B cell (primary cell): ENCODE results near the gene TGFBI. TPM values are rescaled to one million over a fixed set of nuclear protein-coding genes. Genes with fewer than 3 reads are reported as not detected.

ENCODE experiments used
- ATAC-seq: fragments of 200-7000 bp; cut with Tn5 transposase; one replicate; pipeline ENCODE4 v1.10.0; 2021; ENCODE audit warnings: low read depth, mild to moderate bottlenecking, moderate number of reproducible peaks, moderate library complexity
- CTCF ChIA-PET: fragments of 350-600 bp; sonication (Branson Sonifier 250); formaldehyde crosslinking; loops from one replicate; lab custom pipeline; 2021; ENCODE audit warnings: antibody characterized with exemption, inconsistent platforms; lab: Charles Lee
- POLR2A ChIA-PET: fragments of 350-600 bp; sonication (Branson Sonifier 250); formaldehyde crosslinking; loops from one replicate; lab custom pipeline; 2021; ENCODE audit warnings: antibody characterized with exemption; lab: Charles Lee
- DNase-seq: peaks from one replicate; pipeline ENCODE4 v3.0.0; 2013
- H2AFZ ChIP-seq: 2 replicates; pipeline ENCODE4 v1.6.1; 2012; ENCODE audit warnings: mild to moderate bottlenecking, low read depth, low read length; ENCODE audit not compliant: insufficient read depth, poor library complexity, severe bottlenecking
- H3K27ac ChIP-seq, 2 donors: 1 replicate in 1 of 2; 2 replicates in 1 of 2; pipeline ENCODE4 v1.5.1; 2012 to 2013; ENCODE audit warnings: low read length in 2 of 2, mild to moderate bottlenecking in 2 of 2, moderate library complexity in 1 of 2
- H3K27me3 ChIP-seq, 4 experiments: fragments of 200-600 bp in 1 of 4; sonication (generic) in 1 of 4; replicated peaks in 1 of 4; 1 replicate in 2 of 4; 2 replicates in 2 of 4; pipeline versions ENCODE4 v1.6.1 to v1.7.0; 2013 to 2016; ENCODE audit warnings: low read length in 3 of 4, mild to moderate bottlenecking in 2 of 4, mixed read lengths in 1 of 4, moderate library complexity in 1 of 4; ENCODE audit not compliant: insufficient read depth in 4 of 4, control insufficient read depth in 3 of 4; ENCODE audit errors: control extremely low read depth in 1 of 4
- H3K36me3 ChIP-seq, 2 experiments: replicated peaks in 1 of 2; 1 replicate in 1 of 2; 2 replicates in 1 of 2; pipeline versions ENCODE4 v1.6.1 to v1.7.1; 2013; ENCODE audit warnings: low read length in 1 of 2; ENCODE audit not compliant: insufficient read depth in 2 of 2, control insufficient read depth in 1 of 2; ENCODE audit errors: control extremely low read depth in 1 of 2, extremely low read depth in 1 of 2
- H3K4me1 ChIP-seq, 2 donors: fragments of 200-600 bp in 1 of 2; sonication (generic) in 1 of 2; 1 replicate in 1 of 2; 2 replicates in 1 of 2; pipeline versions ENCODE4 v1.5.1 to v1.6.1; 2013 to 2017; ENCODE audit warnings: low read length in 2 of 2; ENCODE audit not compliant: control insufficient read depth in 2 of 2, insufficient read depth in 2 of 2
- H3K4me2 ChIP-seq: replicated peaks from 2 replicates; pipeline ENCODE3; 2012; ENCODE audit warnings: mild to moderate bottlenecking, low read depth, low read length; ENCODE audit not compliant: poor library complexity, severe bottlenecking
- H3K4me3 ChIP-seq, 5 experiments: fragments of 200-600 bp in 1 of 5; sonication (generic) in 1 of 5; 1 replicate in 3 of 5; 2 replicates in 2 of 5; pipeline versions ENCODE4 v1.5.1 to v1.7.0; 2011 to 2016; ENCODE audit warnings: low read length in 4 of 5, mild to moderate bottlenecking in 4 of 5, low read depth in 2 of 5, control low read depth in 1 of 5, moderate library complexity in 1 of 5; ENCODE audit not compliant: insufficient read depth in 1 of 5; ENCODE audit errors: control extremely low read depth in 1 of 5, extremely low read depth in 1 of 5
- H3K79me2 ChIP-seq: fragments of 200-600 bp; sonication (generic); one replicate; pipeline ENCODE4 v1.6.0; 2016; ENCODE audit warnings: low read length; ENCODE audit not compliant: control insufficient read depth, insufficient read depth
- H3K9ac ChIP-seq: fragments of 200-600 bp; sonication (generic); 2 replicates; pipeline ENCODE4 v1.6.1; 2017; ENCODE audit warnings: mild to moderate bottlenecking, low read length, moderate library complexity
- H3K9me3 ChIP-seq, 3 donors: one replicate each; pipeline versions ENCODE4 v1.6.1 to v1.7.1; 2013; ENCODE audit warnings: low read length in 2 of 3; ENCODE audit not compliant: control insufficient read depth in 2 of 3, insufficient read depth in 1 of 3; ENCODE audit errors: control extremely low read depth in 1 of 3
- H4K20me1 ChIP-seq: 2 replicates; pipeline ENCODE4 v1.6.0; 2012; ENCODE audit warnings: mild to moderate bottlenecking, low read length; ENCODE audit not compliant: insufficient read depth, control insufficient read depth, poor library complexity, severe bottlenecking
- H3K27ac Mint-ChIP-seq: one replicate; pipeline ENCODE4 v1.8.0; 2021; ENCODE audit warnings: mixed read lengths
- H3K27me3 Mint-ChIP-seq: one replicate; pipeline ENCODE4 v1.8.0; 2021; ENCODE audit warnings: mixed read lengths
- H3K4me1 Mint-ChIP-seq: one replicate; pipeline ENCODE4 v1.8.0; 2021; ENCODE audit warnings: mixed read lengths
- H3K4me3 Mint-ChIP-seq: one replicate; pipeline ENCODE4 v1.8.0; 2021; ENCODE audit warnings: mixed read lengths
- H3K9me3 Mint-ChIP-seq: one replicate; pipeline ENCODE4 v1.8.0; 2022; ENCODE audit warnings: mixed read lengths; ENCODE audit not compliant: insufficient read depth
- CTCF ChIP-seq: fragments of 200-600 bp; IDR thresholded peaks from one replicate; pipeline ENCODE4 v1.8.0; 2022; ENCODE audit warnings: antibody characterized with exemption, mild to moderate bottlenecking
- EZH2 ChIP-seq: IDR thresholded peaks from 2 replicates; pipeline ENCODE4 v1.6.1; 2012; ENCODE audit warnings: borderline replicate concordance, low read depth, mild to moderate bottlenecking, moderate library complexity, low read length; ENCODE audit not compliant: insufficient read depth, poor library complexity, severe bottlenecking
- WGBS: methylation state at CpG from one replicate; pipeline ENCODE4 v1.1.5; 2013; ENCODE audit warnings: missing lambda C conversion rate; ENCODE audit not compliant: insufficient coverage; 5-methylcytosine and 5-hydroxymethylcytosine counted together
- intact Hi-C: fragments of 100-400 bp; cut with micrococcal nuclease; formaldehyde crosslinking; loops from one replicate; pipeline ENCODE4 v1.10.0; 2022
- polyA plus RNA-seq: library from polyadenylated mRNA; depleted of rRNA; stranded (reverse); fragments of >200 nt; gene quantifications from 2 replicates; pipeline ENCODE4 v1.2.3, GENCODE V29; 2012
- total RNA-seq, 2 donors: library from RNA; stranded (reverse); fragments of 120-200 nt in 1 of 2; gene quantifications; 1 replicate in 1 of 2; 2 replicates in 1 of 2; pipeline versions ENCODE4 v1.2.3 to v1.2.4, GENCODE V29; 2013 to 2022

Gene TGFBI
- total and polyA plus RNA-seq, 2 donors (not counting 1 experiment from before 2014, with no cell fraction given) = 3.7 to 4.5 TPM

- ChIA-PET CTCF (no interaction called here), POLR2A (no interaction called here)
- DNase-seq (no peak), ATAC-seq (no peak)
- Histone ChIP-seq H2AFZ (no peak overlapping the region), H3K9ac (no peak overlapping the region), H3K4me2 (no peak overlapping the region), H4K20me1 (no peaks in the 10 kb centered on the region), H3K36me3 (no peaks in the 10 kb centered on the region), H3K4me3 (no peak overlapping the region), H3K9me3 (no peaks in the 10 kb centered on the region), H3K27ac (no peak overlapping the region), H3K79me2 (no peaks in the 10 kb centered on the region), H3K27me3 (no peaks in the 10 kb centered on the region), H3K4me1 (no peaks in the 10 kb centered on the region)
- WGBS = 91% methylated on average over 6 of the region's 6 CpGs
- TF ChIP-seq CTCF (no peak), EZH2 (no peak)
- no peak overlapping the region for H3K4me3 Mint-ChIP-seq
- intact Hi-C loops = no loop called here
- H3K4me1 Mint-ChIP-seq = no peaks in the 10 kb centered on the region
- H3K27me3 Mint-ChIP-seq = peaks cover 3% of the 10 kb centered on the region
- no peaks in the 10 kb centered on the region for H3K9me3 Mint-ChIP-seq
- no peak overlapping the region for H3K27ac Mint-ChIP-seq
Measured at GRCh38 chr5:136048966-136049365, 20.2 kb downstream of the TGFBI start.

GRCh38 chr5:136051486-136052220, 22.9 kb downstream of the TGFBI start:
- no peak for DNase-seq
- no peak overlapping the region for H3K27ac Mint-ChIP-seq

More at GRCh38 chr5:136051486-136052220, 22.9 kb downstream of the TGFBI start:
- Histone ChIP-seq H3K9me3 (no peaks in the 10 kb centered on the region), H3K4me1 (no peaks in the 10 kb centered on the region), H3K9ac (no peak overlapping the region), H3K4me3 (no peak overlapping the region), H3K36me3 (no peaks in the 10 kb centered on the region), H3K4me2 (no peak overlapping the region), H3K27ac (no peak overlapping the region), H3K79me2 (no peaks in the 10 kb centered on the region), H2AFZ (no peak overlapping the region), H4K20me1 (no peaks in the 10 kb centered on the region), H3K27me3 (no peaks in the 10 kb centered on the region)
- ChIA-PET CTCF (no interaction called here), POLR2A (no interaction called here)
- no peaks in the 10 kb centered on the region for H3K9me3 Mint-ChIP-seq
- H3K27me3 Mint-ChIP-seq = peaks cover 7% of the 10 kb centered on the region
- no peak for ATAC-seq
- intact Hi-C loops = no loop called here
- TF ChIP-seq EZH2 (no peak), CTCF (no peak)
- H3K4me3 Mint-ChIP-seq = no peak overlapping the region
- H3K4me1 Mint-ChIP-seq = no peaks in the 10 kb centered on the region
- 85% methylated on average over 7 of the region's 12 CpGs for WGBS
